Measurements from ENCODE around the gene BRD4.
A peak's percentile ranks its signal among the peaks of the same experiment; 100 is the strongest.

BRD4 gene

GRCh38 chr19:15195371-15196334 lies 136.7 kb downstream of the BRD4 start:
- Histone ChIP-seq H3K4me3 (ENCODE audit: low read depth, low read length) (peak overlapping the region; percentile 49), H3K9me3 (ENCODE audit: severe bottlenecking) (no peaks in the 10 kb centered on the region), H3K27ac (no peak overlapping the region), H3K27me3 (ENCODE audit: insufficient read depth, low read depth, severe bottlenecking) (no peaks in the 10 kb centered on the region), H3K36me3 (no peaks in the 10 kb centered on the region)
- TF ChIP-seq, protein P1, sequence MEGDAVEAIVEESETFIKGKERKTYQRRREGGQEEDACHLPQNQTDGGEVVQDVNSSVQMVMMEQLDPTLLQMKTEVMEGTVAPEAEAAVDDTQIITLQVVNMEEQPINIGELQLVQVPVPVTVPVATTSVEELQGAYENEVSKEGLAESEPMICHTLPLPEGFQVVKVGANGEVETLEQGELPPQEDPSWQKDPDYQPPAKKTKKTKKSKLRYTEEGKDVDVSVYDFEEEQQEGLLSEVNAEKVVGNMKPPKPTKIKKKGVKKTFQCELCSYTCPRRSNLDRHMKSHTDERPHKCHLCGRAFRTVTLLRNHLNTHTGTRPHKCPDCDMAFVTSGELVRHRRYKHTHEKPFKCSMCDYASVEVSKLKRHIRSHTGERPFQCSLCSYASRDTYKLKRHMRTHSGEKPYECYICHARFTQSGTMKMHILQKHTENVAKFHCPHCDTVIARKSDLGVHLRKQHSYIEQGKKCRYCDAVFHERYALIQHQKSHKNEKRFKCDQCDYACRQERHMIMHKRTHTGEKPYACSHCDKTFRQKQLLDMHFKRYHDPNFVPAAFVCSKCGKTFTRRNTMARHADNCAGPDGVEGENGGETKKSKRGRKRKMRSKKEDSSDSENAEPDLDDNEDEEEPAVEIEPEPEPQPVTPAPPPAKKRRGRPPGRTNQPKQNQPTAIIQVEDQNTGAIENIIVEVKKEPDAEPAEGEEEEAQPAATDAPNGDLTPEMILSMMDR (IDR thresholded peaks at IDR 0.05; ENCODE audit: low read depth, low read length): peak; percentile 61
- peak; percentile 64 for DNase-seq

GRCh38 chr19:15194938-15195337 lies 137.4 kb downstream of the BRD4 start:
- Histone ChIP-seq H3K36me3 (no peaks in the 10 kb centered on the region), H3K9me3 (ENCODE audit: severe bottlenecking) (no peaks in the 10 kb centered on the region), H3K27ac (no peak overlapping the region), H3K27me3 (ENCODE audit: insufficient read depth, low read depth, severe bottlenecking) (no peaks in the 10 kb centered on the region), H3K4me3 (ENCODE audit: low read depth, low read length) (peak overlapping the region; percentile 49)
- DNase-seq: no peak
- TF ChIP-seq, protein P1 (IDR thresholded peaks at IDR 0.05; ENCODE audit: low read depth, low read length): no peak

DNA sequence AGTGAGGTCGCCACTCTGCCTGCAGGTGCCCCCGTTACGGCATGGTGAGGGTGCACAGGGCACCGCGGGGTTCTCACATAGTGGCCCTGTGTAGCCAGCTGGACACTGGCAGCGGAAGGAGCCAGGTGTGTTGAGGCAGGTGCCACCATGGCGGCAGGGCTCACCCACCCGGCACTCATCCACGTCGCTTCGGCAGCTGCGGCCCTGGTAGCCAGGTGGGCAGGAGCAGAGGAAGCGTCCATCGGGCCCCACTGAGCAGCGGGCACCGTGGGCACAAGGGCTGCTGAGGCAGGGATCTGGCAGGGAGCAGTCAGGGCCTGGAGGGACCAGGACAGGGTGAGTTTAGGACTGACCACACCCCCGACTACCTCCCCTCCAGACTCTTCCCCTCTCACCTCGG lies 140.4 kb downstream of the BRD4 start:
- Histone ChIP-seq H3K9me3 (ENCODE audit: severe bottlenecking) (no peaks in the 10 kb centered on the region), H3K27me3 (ENCODE audit: insufficient read depth, low read depth, severe bottlenecking) (no peaks in the 10 kb centered on the region), H3K36me3 (no peaks in the 10 kb centered on the region), H3K4me3 (ENCODE audit: low read depth, low read length) (no peak overlapping the region), H3K27ac (no peak overlapping the region)
- TF ChIP-seq, protein P1 (IDR thresholded peaks at IDR 0.05; ENCODE audit: low read depth, low read length): no peak
- no peak for DNase-seq

- TF ChIP-seq, protein P1 (IDR thresholded peaks at IDR 0.05; ENCODE audit: low read depth, low read length): no peak
- no peak overlapping the region for H3K27ac ChIP-seq
- no peaks in the 10 kb centered on the region for H3K9me3 ChIP-seq (ENCODE audit: severe bottlenecking)
- H3K4me3 ChIP-seq (ENCODE audit: low read depth, low read length): no peak overlapping the region
- H3K27me3 ChIP-seq (ENCODE audit: insufficient read depth, low read depth, severe bottlenecking): no peaks in the 10 kb centered on the region
- no peaks in the 10 kb centered on the region for H3K36me3 ChIP-seq
- DNase-seq: no peak
These were observed 140.8 kb downstream of the BRD4 start for GRCh38 chr19:15191514-15191913.

- Histone ChIP-seq H3K27me3 (ENCODE audit: insufficient read depth, low read depth, severe bottlenecking) (no peaks in the 10 kb centered on the region), H3K9me3 (ENCODE audit: severe bottlenecking) (no peaks in the 10 kb centered on the region), H3K36me3 (no peaks in the 10 kb centered on the region), H3K27ac (no peak overlapping the region), H3K4me3 (ENCODE audit: low read depth, low read length) (no peak overlapping the region)
- DNase-seq: no peak
- TF ChIP-seq, protein P1 (IDR thresholded peaks at IDR 0.05; ENCODE audit: low read depth, low read length): no peak
These were observed 143.5 kb downstream of the BRD4 start for GRCh38 chr19:15188851-15189250.

Data from WERI-Rb-1 (cell line).